ENCODE measurements around the gene TGFB1I1. TPM values are rescaled to one million over a fixed set of nuclear protein-coding genes. Genes with fewer than 3 reads are reported as not detected.

The TGFB1I1 gene
- total RNA-seq, 2 donors from 2014 or later: 7.5 to 10.0 TPM

DNA sequence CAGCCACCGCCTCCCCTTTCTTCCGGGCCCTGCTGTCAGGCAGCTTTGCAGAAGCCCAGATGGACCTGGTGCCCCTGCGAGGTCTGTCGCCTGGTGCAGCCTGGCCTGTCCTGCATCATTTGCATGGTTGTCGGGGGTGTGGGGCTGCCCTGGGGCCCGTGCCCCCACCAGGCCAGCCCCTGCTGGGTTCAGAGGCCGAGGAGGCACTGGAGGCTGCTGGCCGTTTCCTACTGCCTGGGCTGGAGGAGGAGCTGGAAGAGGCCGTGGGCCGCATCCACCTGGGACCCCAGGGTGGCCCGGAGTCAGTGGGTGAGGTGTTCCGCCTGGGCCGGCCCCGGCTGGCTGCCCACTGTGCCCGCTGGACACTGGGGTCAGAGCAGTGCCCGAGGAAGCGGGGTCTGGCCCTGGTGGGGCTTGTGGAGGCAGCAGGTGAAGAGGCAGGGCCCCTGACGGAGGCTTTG, 5.5 kb upstream of the TGFB1I1 start:
- TF ChIP-seq, protein P1, sequence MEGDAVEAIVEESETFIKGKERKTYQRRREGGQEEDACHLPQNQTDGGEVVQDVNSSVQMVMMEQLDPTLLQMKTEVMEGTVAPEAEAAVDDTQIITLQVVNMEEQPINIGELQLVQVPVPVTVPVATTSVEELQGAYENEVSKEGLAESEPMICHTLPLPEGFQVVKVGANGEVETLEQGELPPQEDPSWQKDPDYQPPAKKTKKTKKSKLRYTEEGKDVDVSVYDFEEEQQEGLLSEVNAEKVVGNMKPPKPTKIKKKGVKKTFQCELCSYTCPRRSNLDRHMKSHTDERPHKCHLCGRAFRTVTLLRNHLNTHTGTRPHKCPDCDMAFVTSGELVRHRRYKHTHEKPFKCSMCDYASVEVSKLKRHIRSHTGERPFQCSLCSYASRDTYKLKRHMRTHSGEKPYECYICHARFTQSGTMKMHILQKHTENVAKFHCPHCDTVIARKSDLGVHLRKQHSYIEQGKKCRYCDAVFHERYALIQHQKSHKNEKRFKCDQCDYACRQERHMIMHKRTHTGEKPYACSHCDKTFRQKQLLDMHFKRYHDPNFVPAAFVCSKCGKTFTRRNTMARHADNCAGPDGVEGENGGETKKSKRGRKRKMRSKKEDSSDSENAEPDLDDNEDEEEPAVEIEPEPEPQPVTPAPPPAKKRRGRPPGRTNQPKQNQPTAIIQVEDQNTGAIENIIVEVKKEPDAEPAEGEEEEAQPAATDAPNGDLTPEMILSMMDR (conservative IDR thresholded peaks at IDR 0.05): no peak
- H3K9ac ChIP-seq (ENCODE audit: extremely low read depth, low read length, poor library complexity, severe bottlenecking): no peak overlapping the region
- WGBS, 2 experiments (ENCODE audit: insufficient coverage in 1 of 2, insufficient read length in 1 of 2): 92% methylated on average over 18 of the region's 18 CpGs; no CpG with 5 or more reads in 1 of the 2 experiments
- no peak for DNase-seq
- H3K4me3 ChIP-seq (ENCODE audit: low read length): no peak overlapping the region
- Mint-ChIP-seq H3K4me1 (peaks cover 4% of the 10 kb centered on the region), H3K36me3 (ENCODE audit: low read depth) (peaks cover 32% of the 10 kb centered on the region), H3K27me3 (ENCODE audit: insufficient read depth) (peaks cover 9% of the 10 kb centered on the region), H3K27ac (no peak overlapping the region), H3K9me3 (no peaks in the 10 kb centered on the region), H3K4me3 (no peak overlapping the region)
- peaks cover 14% of the 10 kb centered on the region for H3K36me3 ChIP-seq (ENCODE audit: control insufficient read depth, insufficient read depth, low read length)
- H3K4me1 ChIP-seq (ENCODE audit: control insufficient read depth, insufficient read depth, low read length): no peaks in the 10 kb centered on the region
- H3K27me3 ChIP-seq (ENCODE audit: control insufficient read depth, insufficient read depth, low read length, poor library complexity, severe bottlenecking): no peaks in the 10 kb centered on the region
- no peaks in the 10 kb centered on the region for H3K9me3 ChIP-seq (ENCODE audit: control insufficient read depth, low read length)
- H3K27ac ChIP-seq (ENCODE audit: low read depth, low read length): no peak overlapping the region

- H3K36me3 ChIP-seq (ENCODE audit: control insufficient read depth, insufficient read depth, low read length): peaks cover 10% of the 10 kb centered on the region
- H3K27ac Mint-ChIP-seq: no peak overlapping the region
- no peaks in the 10 kb centered on the region for H3K9me3 ChIP-seq (ENCODE audit: control insufficient read depth, low read length)
- no peak overlapping the region for H3K4me3 Mint-ChIP-seq
- H3K36me3 Mint-ChIP-seq (ENCODE audit: low read depth): peaks cover 32% of the 10 kb centered on the region
- TF ChIP-seq, protein P1 (conservative IDR thresholded peaks at IDR 0.05): no peak
- H3K4me1 Mint-ChIP-seq: peaks cover 6% of the 10 kb centered on the region
- no peaks in the 10 kb centered on the region for H3K4me1 ChIP-seq (ENCODE audit: control insufficient read depth, insufficient read depth, low read length)
- H3K9me3 Mint-ChIP-seq: no peaks in the 10 kb centered on the region
- H3K9ac ChIP-seq (ENCODE audit: extremely low read depth, low read length, poor library complexity, severe bottlenecking): no peak overlapping the region
- no peak for DNase-seq
- H3K27me3 ChIP-seq (ENCODE audit: control insufficient read depth, insufficient read depth, low read length, poor library complexity, severe bottlenecking): no peaks in the 10 kb centered on the region
- peaks cover 13% of the 10 kb centered on the region for H3K27me3 Mint-ChIP-seq (ENCODE audit: insufficient read depth)
- WGBS, 2 experiments (ENCODE audit: insufficient coverage in 1 of 2, insufficient read length in 1 of 2): 86 to 100% methylated on average over 2 to 3 of the region's 5 CpGs
- no peak overlapping the region for H3K4me3 ChIP-seq (ENCODE audit: low read length)
- no peak overlapping the region for H3K27ac ChIP-seq (ENCODE audit: low read depth, low read length)
Observed at GRCh38 chr16:31467151-31467773, 4.7 kb upstream of the TGFB1I1 start.

DNA sequence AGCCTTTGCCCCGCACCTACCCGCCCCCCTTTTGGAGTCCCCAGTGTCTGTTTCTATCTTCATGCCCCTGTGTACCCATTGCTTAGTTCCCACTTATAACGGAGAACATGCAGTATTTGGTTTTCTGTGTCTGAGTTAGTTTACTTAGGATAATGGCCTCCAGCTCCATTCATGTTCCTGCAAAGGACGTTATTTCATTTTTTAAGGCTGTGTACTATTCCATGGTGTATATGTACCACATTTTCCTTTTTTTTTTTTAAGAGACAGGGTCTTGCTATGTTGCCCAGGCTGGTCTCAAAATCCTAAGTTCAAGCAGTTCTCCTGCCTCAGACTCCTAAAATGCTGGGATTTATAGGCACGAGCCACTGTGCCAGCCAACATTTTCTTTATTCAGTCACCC, 4.1 kb upstream of the TGFB1I1 start:
- H3K27ac ChIP-seq (ENCODE audit: low read depth, low read length): no peak overlapping the region
- Mint-ChIP-seq H3K36me3 (ENCODE audit: low read depth) (peaks cover 29% of the 10 kb centered on the region), H3K9me3 (no peaks in the 10 kb centered on the region), H3K27me3 (ENCODE audit: insufficient read depth) (peaks cover 19% of the 10 kb centered on the region), H3K4me3 (no peak overlapping the region), H3K27ac (no peak overlapping the region), H3K4me1 (peaks cover 6% of the 10 kb centered on the region)
- no peak for DNase-seq
- 92 to 100% methylated on average over 2 to 5 of the region's 5 CpGs for WGBS, 2 experiments (ENCODE audit: insufficient coverage in 1 of 2, insufficient read length in 1 of 2)
- H3K9me3 ChIP-seq (ENCODE audit: control insufficient read depth, low read length): no peaks in the 10 kb centered on the region
- H3K4me1 ChIP-seq (ENCODE audit: control insufficient read depth, insufficient read depth, low read length): no peaks in the 10 kb centered on the region
- H3K36me3 ChIP-seq (ENCODE audit: control insufficient read depth, insufficient read depth, low read length): peaks cover 10% of the 10 kb centered on the region
- H3K27me3 ChIP-seq (ENCODE audit: control insufficient read depth, insufficient read depth, low read length, poor library complexity, severe bottlenecking): no peaks in the 10 kb centered on the region
- TF ChIP-seq, protein P1 (conservative IDR thresholded peaks at IDR 0.05): no peak
- no peak overlapping the region for H3K4me3 ChIP-seq (ENCODE audit: low read length)
- H3K9ac ChIP-seq (ENCODE audit: extremely low read depth, low read length, poor library complexity, severe bottlenecking): no peak overlapping the region
